ENCODE results near the gene ATP9A. TPM values are rescaled to one million over a fixed set of nuclear protein-coding genes. Genes with fewer than 3 reads are reported as not detected.
"Not testable (repeated sequence)": the region's sequence is repeated elsewhere in the genome, so short reads cannot be mapped to it uniquely, and the experiment has no call there.

The ATP9A gene
- total RNA-seq, 6 experiments from 2014 or later: 10.5 to 17.4 (median 13.0) TPM

DNA sequence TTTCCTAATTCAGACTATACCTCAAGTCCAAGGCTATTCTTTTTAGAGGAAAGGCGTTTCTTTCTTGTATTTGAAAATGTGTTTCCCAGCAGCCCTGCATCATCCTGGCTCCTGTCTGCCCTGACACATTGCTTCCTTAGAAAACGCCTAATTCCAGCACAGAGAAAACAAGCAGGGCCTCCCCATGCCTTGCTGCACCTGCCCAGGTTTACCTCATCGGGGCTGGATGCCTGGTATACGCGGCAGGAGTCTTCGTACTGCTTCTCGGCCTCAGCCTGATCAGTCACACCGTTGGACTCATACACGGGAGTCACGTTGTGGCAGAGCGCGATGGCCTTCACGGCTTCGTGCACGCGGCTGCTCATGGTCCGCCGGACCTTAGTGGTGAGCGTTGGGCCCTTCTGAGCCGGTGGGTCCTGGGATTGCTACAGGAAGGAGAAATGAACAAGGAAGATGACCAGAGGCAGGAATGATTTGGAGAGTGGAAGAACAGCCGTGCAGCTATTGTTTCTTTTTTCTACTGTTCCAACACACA, 111.4 kb downstream of the ATP9A start:
- Histone ChIP-seq H3K4me1 (no peaks in the 10 kb centered on the region), H3K36me3 (no peaks in the 10 kb centered on the region), H3K4me3 (no peak overlapping the region), H3K9me3 (no peaks in the 10 kb centered on the region), H3K27me3 (no peaks in the 10 kb centered on the region), H3K27ac (no peak overlapping the region)
- TF ChIP-seq, protein P1, sequence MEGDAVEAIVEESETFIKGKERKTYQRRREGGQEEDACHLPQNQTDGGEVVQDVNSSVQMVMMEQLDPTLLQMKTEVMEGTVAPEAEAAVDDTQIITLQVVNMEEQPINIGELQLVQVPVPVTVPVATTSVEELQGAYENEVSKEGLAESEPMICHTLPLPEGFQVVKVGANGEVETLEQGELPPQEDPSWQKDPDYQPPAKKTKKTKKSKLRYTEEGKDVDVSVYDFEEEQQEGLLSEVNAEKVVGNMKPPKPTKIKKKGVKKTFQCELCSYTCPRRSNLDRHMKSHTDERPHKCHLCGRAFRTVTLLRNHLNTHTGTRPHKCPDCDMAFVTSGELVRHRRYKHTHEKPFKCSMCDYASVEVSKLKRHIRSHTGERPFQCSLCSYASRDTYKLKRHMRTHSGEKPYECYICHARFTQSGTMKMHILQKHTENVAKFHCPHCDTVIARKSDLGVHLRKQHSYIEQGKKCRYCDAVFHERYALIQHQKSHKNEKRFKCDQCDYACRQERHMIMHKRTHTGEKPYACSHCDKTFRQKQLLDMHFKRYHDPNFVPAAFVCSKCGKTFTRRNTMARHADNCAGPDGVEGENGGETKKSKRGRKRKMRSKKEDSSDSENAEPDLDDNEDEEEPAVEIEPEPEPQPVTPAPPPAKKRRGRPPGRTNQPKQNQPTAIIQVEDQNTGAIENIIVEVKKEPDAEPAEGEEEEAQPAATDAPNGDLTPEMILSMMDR (IDR thresholded peaks at IDR 0.05): no peak
- no peak for TF ChIP-seq POLR2A (IDR thresholded peaks at IDR 0.05)
- intact Hi-C loops (cut with DNase I): no loop called here
- no peak for ATAC-seq
- DNase-seq: no peak
- WGBS (ENCODE audit: insufficient coverage, low coverage, low lambda C conversion rate, missing lambda C conversion rate): 93% methylated on average over 21 of the region's 21 CpGs

DNA sequence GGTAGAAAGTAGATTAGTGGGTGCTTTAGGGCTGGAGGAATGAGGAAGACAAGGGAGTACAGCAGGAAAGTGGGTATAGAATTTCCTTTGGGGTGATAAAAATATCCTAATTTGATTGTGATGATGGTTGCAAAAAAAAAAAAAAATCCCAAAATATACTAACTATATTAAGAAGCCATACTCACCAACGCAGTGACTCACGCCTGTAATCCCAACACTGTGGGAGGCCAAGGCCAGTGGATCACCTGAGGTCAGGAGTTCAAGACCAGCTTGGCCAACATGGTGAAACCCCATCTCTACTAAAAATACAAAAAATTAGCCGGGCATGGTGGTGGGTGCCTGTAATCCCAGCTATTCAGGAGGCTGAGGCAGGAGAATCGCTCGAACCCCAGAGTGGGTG, 112.1 kb downstream of the ATP9A start:
- H3K27ac ChIP-seq; H3K36me3 ChIP-seq; H3K4me3 ChIP-seq; DNase-seq; intact Hi-C loops (cut with DNase I); H3K4me1 ChIP-seq; ATAC-seq; H3K9me3 ChIP-seq; H3K27me3 ChIP-seq: not testable (repeated sequence)
- 90% methylated on average over 4 of the region's 5 CpGs for WGBS (ENCODE audit: insufficient coverage, low coverage, low lambda C conversion rate, missing lambda C conversion rate)

DNA sequence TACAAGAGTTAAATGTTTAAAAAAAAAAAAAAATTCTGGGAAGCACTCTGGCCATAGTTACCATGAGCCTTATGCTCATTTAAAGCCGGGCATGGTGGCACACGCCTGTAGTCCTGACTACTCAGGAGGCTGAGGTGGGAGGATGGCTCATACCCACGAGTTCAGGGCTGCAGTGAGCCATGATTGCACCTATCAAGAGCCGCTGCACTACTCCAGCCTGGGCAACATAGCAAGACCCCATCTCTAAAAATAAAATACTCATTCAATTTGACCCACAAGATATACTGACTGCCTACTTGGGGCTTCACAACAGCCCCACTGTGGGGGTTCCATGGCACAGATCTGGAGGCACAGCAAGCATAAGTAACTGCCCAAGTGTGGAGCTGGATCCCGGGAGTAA, 113.7 kb downstream of the ATP9A start:
- ATAC-seq (no peak), DNase-seq (no peak)
- intact Hi-C loops (cut with DNase I): no loop called here
- no peaks in the 10 kb centered on the region for H3K4me1 ChIP-seq
- H3K27me3 ChIP-seq: no peaks in the 10 kb centered on the region
- H3K27ac ChIP-seq: no peak overlapping the region
- no peaks in the 10 kb centered on the region for H3K9me3 ChIP-seq
- no peak overlapping the region for H3K4me3 ChIP-seq
- TF ChIP-seq, protein P1 (IDR thresholded peaks at IDR 0.05): no peak
- no peak for TF ChIP-seq POLR2A (IDR thresholded peaks at IDR 0.05)
- WGBS (ENCODE audit: insufficient coverage, low coverage, low lambda C conversion rate, missing lambda C conversion rate): 72% methylated on average over 3 of the region's 5 CpGs
- no peaks in the 10 kb centered on the region for H3K36me3 ChIP-seq

DNA sequence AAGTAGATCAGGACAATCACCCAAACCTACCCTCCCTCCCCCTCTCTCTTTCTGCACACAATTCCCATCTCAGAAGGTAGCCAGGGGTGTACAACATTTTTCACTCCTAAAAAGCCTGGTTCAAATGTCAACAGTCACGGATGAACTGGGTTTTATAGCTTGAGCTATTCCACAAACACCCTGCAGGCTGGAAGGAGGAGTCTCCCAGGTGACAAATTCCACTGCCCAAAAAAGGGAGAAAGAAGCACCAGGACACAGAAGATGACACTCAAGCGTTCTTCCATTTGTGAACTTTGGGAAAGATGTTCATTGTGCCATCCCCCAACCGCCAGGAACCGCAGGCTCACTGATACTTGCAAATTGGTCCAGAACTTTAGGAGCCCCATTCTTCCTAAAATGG, 114.1 kb downstream of the ATP9A start:
- Histone ChIP-seq H3K4me1 (no peaks in the 10 kb centered on the region), H3K36me3 (no peaks in the 10 kb centered on the region), H3K27me3 (no peaks in the 10 kb centered on the region), H3K4me3 (no peak overlapping the region), H3K9me3 (no peaks in the 10 kb centered on the region), H3K27ac (no peak overlapping the region)
- TF ChIP-seq, protein P1 (IDR thresholded peaks at IDR 0.05): no peak
- ATAC-seq: no peak
- intact Hi-C loops (cut with DNase I): no loop called here
- 94% methylated on average over 3 of the region's 4 CpGs for whole genome bisulfite sequencing (ENCODE audit: insufficient coverage, low coverage, low lambda C conversion rate, missing lambda C conversion rate)
- DNase-seq: no peak

DNA sequence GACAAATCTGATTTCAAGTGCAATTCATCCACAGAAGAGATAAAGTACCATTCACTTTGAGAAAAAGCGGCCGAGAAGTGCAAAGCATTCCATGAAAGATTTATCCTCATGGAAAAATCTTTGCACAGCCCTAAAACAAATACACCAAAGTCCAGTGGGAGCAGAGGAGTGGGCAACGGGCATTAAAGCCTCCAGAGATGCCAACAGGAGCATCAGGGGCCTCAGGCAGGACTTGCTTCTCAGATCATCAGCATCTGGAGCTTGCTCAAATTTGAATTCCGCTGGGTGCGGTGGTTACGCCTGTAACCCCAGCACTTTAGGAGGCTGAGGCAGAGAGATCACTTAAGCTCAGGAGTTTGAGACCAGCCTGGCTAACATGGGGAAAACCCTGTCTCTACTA, 115.0 kb downstream of the ATP9A start:
- DNase-seq (no peak), ATAC-seq (no peak)
- Histone ChIP-seq H3K9me3 (no peaks in the 10 kb centered on the region), H3K36me3 (no peaks in the 10 kb centered on the region), H3K4me3 (no peak overlapping the region), H3K4me1 (no peaks in the 10 kb centered on the region), H3K27me3 (no peaks in the 10 kb centered on the region), H3K27ac (no peak overlapping the region)
- TF ChIP-seq POLR2A (IDR thresholded peaks at IDR 0.05): no peak
- TF ChIP-seq, protein P1 (IDR thresholded peaks at IDR 0.05): no peak
- 46% methylated on average over 3 of the region's 6 CpGs for WGBS (ENCODE audit: insufficient coverage, low coverage, low lambda C conversion rate, missing lambda C conversion rate)
- intact Hi-C loops (cut with DNase I): no loop called here

All from right lobe of liver (tissue), 6 donors.